ENCODE data around the gene PCSK1.
A peak's percentile ranks its signal among the peaks of the same experiment; 100 is the strongest.
"Not testable (repeated sequence)": the region's sequence is repeated elsewhere in the genome, so short reads cannot be mapped to it uniquely, and the experiment has no call there.

Gene PCSK1

DNA sequence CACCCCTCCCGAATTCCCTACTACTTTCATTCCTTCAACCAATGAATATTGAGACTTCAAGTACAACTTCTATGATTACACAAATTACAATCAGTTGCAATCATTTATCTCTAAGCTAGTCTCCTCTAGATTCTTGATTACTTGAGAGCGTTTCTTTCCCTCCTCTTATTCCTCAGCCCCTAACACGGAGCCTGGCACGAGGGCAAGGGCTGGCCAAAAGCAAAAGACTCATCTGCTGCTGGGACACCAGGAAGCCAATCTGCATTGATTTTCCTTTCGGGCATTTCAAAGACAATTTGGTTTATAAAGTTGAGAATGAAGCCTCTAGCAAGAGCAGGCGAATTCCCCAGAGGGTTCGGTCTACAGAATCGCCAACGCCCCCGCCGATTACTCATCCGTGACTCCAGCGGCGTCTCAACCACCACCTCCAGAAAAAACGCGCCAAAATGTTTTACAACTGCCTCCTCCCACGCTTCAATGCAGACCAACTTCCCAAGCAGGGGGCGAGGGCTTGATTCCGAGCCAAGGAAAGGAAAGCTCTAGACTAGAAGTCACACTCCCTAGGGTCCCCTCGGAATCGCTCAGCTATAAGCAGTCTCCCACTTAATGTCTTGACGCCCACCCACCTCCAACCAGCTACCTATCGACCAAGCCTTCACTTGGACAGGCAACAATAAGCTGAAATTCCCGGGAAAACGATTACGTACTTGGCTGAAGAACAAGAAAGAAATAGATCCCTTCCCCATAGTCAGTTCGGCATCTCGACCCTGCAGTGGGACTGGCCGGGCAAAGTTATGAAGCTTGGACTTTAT, 1.5 kb downstream of the PCSK1 start:
- peak in 2 of 42 donors; percentile 8 to 44 for DNase-seq
- intact Hi-C loops (cut with DNase I), result no loop called here

DNA sequence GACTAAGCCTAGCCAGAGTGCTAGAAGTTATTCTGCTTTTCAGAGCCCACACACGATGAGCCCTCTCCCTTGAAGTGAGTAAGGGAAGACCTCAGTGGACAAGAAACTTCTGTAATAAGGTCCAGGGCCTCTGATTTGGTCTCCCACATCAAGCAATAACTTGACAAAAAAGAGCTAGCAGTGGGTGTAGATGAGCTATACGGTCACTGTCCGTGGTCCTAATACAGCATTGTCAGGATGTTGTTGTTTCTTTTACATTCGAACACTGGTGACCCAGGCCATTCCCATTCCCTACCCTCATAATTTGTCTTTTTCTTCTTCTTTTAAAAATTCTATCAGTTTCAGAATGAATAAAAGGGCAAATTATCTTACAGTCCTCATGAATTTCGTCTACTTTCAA, 5.2 kb downstream of the PCSK1 start:
- intact Hi-C loops (cut with DNase I), result no loop called here
- no peak for DNase-seq

DNA sequence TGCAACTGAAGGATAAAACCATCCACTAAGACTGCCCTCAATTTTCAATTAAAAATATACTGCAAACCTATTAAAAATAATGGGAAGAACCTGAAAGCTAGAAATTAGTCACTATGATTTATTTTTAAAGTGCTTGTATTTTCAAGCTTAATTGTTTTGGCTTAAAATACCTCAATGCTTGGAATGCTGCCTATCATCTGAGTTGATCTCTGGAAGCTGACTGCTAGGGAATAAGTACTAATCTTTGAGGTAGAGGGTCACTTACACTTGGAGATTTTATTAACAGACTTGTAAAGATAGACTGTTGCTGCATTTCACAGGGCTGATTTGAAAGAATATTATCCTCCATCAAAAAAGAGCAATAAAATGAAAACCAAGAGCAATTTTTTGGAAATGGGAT, 6.2 kb downstream of the PCSK1 start:
- intact Hi-C loops (cut with DNase I), result no loop called here
- no peak for DNase-seq

DNA sequence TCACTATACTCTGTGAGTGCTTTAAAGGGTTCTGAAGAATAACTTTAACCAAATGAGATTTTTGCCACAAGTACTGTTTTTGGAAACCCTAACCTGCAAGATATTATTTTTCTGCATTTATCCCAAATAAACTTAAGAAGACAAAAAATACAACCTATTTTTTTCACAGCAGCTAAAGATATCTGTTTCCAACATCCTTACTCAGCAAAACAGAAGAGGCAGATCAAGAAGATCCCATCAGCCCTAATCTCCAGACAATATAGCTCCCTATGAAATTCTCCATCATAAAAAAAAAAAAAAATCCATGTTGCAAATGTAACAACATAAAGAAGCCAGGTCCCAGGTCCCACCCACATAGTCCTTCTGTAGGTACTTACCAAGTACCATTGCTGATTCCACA, 7.6 kb downstream of the PCSK1 start:
- no peak for DNase-seq
- intact Hi-C loops (cut with DNase I), result no loop called here

DNA sequence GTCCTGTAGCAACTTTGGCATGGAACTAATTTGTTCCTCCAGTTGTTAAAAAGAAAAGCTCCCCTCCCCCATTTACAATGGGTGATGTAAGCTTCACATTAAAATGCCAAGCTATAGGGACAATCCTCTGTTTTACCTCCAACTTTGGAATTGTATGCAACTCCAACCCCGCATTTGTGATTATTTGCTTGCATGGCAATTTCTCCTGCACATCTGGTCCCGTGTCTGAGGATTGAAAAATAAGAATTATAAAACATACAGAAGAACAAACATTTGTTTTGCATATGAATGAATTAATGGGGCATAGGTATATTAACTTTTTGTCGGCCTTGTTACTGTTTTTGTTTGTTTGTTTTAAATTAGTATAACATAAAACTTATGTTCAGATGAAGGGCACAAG, 17.2 kb downstream of the PCSK1 start:
- no peak for DNase-seq
- intact Hi-C loops (cut with DNase I), result no loop called here

DNA sequence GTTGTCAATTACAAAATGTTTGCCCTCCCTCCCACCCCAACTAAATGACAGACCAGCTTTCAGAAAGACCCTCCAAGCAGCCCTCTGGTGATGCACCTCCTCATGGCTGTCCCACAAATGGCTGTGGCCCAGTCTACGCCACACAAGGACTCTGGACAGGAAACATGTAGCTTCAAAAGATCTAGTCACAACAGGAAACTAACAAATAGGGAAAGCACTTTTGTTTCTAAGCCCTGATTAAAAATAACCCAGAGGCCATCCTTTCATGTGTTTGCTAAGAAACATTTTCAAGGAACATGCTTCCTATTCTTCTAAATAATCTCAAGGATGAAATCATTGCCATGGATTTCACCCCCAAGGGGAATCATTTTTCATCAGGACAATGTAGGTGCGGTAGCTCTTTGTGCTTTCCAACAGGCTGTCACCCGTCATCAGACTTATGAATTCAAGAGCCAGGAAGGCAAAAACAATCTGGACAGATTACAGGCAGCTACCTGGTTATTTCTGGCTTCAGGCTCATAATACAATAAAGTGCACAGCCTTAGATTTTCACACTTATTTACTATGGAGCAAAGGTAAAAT, 20.1 kb downstream of the PCSK1 start:
- intact Hi-C loops (cut with DNase I), result no loop called here
- no peak for DNase-seq

DNA sequence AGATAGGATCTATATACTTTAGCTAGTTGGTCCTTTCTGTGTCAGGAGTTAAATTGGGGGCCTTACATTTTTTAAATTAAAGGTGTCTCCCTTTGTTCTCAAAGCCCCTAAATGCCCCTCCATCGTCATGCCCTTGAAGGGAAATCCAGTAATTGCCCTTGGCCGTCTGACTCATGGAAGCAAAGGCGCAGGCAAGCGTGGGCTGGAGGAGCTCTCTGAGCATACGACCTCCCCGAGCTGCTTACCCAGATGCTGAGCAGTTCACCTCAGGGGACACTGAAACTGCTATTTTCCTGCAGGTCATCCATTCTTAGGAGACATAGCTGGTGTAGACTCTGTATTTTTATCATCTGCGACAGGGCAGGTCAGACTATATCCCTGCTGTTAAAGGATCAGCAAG, 23.0 kb downstream of the PCSK1 start:
- intact Hi-C loops (cut with DNase I), result no loop called here
- DNase-seq, result peak in 17 of 42 donors; percentile 6 to 60 (median 24)

DNA sequence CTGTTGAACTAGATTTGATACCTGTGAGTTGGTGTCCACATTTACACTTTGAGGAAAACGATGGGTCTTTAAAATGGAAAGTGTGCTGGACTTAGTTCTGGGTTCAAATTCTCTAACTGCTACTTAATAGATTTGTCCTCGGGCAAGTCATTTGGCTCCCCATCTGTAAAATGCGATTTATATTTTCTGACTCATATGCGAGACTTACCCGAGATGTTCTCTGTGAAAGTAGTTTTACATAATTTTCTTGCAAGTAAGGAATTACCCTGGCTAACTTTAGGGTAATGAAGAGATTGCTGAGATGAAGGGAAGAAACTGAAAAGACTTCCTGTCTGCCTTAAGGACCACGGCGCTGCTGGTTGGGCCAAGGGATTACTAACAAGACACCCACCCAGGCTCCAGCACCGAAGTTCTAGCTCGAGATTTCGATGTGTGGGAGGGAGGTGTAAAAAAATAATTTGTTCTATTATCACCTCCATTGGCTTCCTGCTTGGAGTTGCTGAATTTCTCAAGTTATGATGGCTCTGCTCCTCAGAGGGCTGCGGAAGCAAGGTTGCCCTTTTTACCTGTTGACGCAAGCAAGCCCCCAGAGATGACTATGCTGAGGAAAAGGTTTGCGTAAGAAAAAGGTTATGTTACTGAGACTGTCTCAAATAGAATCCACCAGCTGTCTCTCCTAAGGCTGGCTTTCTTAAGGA, 24.1 kb downstream of the PCSK1 start:
- DNase-seq, result peak in 24 of 42 donors; percentile 5 to 61 (median 27)
- intact Hi-C loops (cut with DNase I), result no loop called here

DNA sequence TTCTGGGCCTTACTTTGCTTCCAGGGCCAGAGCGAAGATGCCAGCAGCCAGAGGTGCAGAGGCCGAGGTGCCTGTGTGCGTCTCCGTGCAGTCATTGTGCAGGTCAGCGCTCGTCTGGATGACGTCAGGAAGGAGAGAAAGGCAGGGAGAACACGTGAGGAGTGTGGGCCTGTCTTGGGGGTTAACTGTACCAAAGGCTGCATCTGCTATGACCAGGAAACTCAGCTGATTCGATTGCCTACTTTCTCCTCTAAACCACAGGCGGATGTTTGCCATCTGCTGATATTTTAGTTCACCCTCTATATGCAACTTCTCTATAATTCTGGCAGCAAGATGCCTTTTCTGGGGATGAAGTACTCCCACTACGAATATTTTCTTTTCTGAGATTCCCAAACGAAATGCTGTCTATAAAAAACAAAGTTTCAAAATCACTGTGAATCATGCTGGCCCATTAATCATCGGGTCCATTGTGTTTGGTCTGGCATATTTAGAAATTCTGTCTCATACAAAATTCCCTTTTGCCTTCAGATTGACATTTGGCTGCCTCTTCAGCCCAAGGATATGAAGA, 24.8 kb downstream of the PCSK1 start:
- intact Hi-C loops (cut with DNase I), result no loop called here
- no peak for DNase-seq

DNA sequence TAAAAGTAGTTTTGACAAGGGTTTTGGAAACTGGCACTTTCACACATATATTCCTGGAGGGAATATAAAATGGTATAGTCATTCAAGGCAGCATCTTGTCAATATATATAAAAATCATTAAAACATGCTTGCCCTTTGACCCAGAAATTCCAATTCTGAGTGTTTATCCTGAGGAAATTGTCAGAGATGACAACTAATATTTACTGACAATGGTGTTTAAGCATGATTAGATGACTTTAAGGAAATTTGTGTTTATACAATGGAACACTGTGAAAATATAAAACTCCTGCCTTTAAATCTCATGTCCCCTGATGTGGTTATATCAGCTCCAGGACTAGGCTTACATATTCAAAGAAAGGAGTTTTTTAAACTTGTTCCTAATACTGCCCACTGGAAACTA, 25.6 kb downstream of the PCSK1 start:
- intact Hi-C loops (cut with DNase I), result no loop called here

DNA sequence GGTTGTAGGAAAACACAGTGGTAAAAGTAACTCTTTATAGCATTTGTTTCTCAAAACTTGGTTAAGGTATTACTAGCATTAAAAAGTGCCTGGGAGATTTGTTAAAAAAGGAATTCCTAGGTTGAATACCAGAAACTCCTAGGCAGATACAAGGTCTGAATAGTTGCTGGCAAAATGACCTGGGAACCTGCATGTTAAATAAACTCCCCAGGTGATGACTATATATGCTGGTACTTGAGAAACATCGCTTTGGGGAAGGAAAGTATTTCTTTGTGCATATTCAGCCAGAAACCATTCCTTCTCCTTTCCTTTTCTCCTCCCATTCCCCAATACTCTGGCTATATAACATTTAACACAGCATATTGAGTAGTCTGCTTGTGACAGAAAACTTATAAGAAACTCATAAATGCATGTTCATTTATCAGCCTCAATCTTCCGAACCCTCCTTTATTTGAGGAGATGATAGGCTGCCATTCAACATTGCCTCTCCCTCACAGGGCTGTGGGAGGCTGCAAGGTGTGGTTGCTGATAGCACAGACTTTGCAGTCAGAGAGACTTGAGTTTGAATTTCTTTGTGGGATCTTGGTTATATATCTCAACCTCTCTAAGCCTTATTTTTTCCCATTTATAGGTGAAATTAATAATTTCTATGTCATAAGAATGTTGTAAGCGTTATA, 28.7 kb downstream of the PCSK1 start:
- peak in 30 of 42 donors; percentile 14 to 78 (median 40) for DNase-seq
- intact Hi-C loops (cut with DNase I), result no loop called here

More for the DNA sequence above, 25.6 kb downstream of the PCSK1 start:
- no peak for DNase-seq

DNA sequence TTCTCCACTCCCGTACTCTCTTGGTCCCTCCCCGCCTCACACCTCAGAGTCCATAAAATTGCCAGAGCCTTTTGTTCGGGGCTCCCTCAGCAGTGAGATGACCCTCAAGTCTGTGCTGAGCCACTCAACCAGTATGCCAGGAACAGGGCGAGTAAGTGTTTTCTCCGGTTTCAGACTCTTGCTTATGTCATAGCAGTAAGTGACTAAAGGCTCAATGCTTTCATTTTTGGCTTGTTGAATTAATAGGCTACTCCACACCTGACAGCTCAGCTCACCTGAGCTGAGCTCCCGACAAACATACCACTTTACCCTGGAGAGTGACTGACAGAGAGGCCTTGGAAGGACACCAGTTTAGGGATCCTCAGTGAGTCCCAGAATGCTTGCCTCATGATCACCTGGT, 30.5 kb downstream of the PCSK1 start:
- DNase-seq, result no peak

DNA sequence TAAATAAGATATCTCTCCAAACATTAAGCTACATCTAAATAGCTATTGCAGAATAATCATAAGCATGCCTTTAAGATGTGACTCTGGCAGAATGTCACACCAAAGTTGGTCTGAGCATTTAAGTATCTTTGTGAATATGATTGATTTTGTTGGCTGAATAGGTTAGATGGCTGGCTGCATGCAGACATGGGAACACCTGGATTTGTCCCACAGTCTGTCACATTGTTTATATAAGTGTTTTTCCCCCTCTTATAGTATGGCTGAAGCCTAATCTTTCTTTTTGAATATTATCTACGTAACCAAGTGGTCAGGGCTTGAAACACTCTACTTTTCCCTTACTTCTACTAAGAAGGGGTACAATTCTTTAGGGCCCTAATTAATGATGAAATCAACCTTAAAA, 36.2 kb downstream of the PCSK1 start:
- intact Hi-C loops (cut with DNase I), result no loop called here
- DNase-seq, result no peak

More for the DNA sequence above, 30.5 kb downstream of the PCSK1 start:
- intact Hi-C loops (cut with DNase I), result no loop called here

DNA sequence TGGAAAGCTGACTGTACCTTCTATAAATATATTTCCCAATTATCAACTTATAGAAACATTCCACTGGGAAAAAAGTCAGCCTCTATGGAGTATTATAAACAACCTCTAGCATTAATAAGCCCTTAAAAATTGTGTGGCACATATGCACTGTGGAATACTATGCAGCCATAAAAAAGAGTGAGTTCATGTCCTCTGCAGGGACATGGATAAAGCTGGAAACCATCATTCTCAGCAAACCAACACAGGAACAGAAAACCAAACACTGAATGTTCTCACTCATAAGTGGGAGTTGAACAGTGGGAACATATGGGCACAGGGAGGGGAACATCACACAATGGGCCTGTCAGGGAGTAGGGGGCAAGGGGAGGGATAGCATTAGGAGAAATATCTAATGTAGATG, 37.8 kb downstream of the PCSK1 start:
- intact Hi-C loops (cut with DNase I); DNase-seq: not testable (repeated sequence)

DNA sequence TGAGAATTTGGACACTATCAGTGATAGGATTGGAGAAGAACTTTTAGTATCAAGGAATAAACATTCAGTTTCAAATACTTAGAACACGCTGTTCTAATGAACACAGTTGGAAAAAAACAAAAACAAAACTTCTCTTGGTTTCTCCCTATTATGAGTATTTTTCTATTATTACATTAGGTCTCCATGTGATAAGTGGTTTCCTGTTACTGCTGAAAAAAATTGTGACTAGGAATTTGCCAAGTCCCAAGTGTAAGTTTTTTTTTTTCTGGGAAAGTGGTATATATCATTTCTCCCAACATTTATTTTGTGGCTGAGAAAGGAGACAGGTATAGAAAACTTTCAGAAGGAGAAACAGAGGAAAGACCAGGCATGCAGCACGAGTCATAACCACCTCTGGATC, 41.1 kb downstream of the PCSK1 start:
- no peak for DNase-seq
- intact Hi-C loops (cut with DNase I), result no loop called here

DNA sequence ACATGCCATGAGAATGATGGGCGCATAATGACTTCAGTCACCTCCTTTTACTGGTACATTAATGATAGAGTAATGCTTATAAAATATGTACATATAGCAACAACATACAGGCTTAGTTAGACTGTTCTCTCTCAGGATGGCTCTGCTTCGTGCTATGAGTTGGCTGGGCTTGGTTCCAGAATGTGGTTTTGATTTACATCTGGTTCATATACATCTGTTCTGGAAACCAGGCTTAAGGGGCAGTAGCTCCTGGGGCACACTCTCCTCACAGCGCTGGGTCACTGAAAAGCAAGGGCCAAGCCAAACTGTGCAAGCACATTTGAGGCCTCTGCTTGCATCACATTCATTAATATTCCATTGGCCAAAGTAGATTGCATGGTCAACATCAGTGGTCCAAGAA, 44.9 kb downstream of the PCSK1 start:
- DNase-seq, result no peak
- intact Hi-C loops (cut with DNase I), result no loop called here

DNA sequence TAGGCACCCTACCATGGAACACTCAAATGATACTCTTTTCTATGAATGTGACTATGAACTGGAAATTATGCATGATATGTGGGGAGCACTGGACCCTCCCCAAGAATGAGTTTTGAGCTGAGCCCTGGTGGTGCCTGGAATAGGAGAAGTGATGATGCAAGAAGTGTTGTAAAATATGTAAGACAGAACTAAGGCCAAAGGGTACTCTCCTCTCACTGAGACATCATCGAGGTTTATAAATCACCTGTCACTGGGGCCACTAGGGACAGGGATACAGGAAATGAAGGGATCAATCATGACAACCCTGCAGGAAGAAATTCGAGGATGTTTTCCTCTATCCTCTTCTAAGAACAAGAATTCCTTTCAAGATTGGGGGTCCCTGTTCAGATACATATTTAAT, 45.4 kb downstream of the PCSK1 start:
- no peak for DNase-seq
- intact Hi-C loops (cut with DNase I), result no loop called here

DNA sequence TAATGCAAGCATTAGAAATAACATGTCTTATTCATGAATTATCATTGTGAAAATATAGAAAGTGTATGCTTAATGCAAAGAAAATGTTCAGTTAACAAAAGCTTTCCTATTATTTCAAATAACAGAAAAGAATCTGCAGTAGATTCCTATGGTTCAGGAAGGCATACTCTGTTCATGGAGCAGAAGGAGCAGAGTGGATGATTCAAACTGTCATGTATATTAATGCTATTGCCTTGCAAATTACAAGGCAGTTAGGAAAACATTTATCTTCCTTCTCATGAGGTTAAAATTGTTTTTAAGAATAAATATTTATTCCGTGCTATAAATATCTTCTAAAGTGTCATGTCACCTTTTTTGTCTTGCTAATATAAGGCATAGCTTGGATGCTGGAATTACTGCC, 47.5 kb downstream of the PCSK1 start:
- no peak for DNase-seq
- intact Hi-C loops (cut with DNase I), result no loop called here

DNA sequence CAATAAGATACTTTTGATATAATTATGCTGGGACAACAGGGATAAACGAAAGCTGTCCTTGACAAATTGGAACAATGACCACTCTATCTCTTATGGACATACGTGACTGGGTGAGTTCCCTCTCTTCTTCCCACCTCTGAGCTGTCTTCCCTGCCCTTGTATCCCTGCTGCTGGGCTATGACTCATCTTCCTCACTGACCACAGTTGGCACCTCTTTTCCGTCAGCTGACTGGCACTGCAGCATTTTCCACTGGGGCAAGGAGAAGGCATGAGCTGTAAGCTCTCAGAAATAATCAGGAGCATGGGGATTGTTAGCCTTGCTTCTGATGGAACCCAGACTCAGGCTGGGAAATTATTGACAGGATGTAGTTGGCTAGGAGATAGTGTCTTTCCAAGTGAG, 48.7 kb downstream of the PCSK1 start:
- intact Hi-C loops (cut with DNase I), result no loop called here
- peak in 26 of 42 donors; percentile 12 to 75 (median 36) for DNase-seq

DNA sequence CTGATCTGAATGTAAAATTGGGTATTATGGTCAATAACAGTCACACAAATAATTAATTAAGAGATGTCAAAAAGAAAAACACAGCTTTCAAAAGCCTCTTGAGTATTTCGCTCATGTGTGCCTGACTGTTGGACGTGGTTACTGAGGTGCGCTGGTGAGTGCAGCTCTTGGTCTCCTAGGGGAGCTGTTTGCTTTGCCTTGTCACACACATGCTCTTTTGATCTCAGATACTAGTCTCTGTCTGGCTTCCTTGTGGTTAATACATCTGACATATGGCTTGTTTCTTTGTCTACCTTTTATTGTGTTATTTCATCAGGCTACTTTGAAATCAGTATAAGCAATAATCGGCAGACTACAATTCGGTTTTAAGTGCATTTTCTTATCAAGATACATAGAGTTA, 51.5 kb downstream of the PCSK1 start:
- intact Hi-C loops (cut with DNase I), result no loop called here
- DNase-seq, result no peak

Measured in head of caudate nucleus (tissue), 42 donors.